ENCODE data around the gene CTR9.

Gene CTR9

DNA sequence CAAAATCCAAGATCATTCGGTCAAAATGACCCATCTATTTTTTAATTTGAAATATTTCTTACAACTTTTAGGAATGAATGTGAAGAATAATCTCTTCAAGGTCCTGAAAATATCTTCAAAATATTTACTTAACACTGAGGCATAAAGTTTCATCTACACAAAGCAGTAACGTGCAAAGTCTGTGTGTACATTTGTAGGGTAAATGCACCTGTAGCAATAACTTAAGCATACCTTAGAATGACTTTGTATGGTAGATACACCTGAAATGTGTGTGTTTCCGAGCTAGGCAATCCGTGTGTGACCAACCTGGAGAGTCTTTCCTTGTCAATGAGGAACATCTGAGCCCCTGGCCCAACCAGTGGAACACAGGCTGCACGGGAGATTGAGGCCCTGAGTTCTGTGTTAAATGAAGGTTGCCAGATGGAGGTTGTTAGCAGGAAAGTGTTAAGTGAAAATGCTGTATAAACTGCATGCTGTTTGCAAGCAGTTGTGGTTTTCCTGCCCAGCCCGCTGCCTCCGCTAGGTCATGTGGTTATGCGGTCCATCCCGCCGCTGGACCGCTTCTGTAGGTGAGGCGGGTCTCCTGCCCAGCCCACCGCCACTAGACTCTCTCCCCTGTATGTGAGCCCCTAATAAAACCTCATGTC, 7.6 kb upstream of the CTR9 start:
- no peak for DNase-seq

DNA sequence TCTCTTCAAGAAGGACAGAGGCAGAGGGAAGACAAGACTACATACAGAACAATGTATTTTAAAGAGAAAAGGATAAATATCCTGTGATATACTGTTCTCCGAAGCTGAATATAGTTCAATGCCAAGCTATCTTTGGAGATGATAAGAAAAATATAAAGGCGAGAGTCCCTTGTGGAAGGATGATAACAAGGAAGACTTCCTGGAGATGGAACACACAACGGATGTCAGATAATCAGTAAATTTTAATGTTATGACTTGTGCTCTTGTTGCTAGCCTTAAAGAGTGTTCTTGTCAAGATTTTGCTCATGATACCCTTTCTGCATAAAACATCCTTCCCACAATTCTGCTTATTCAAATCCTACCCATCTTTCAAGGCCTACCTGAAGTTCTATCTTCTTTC, 6.8 kb upstream of the CTR9 start:
- DNase-seq, result no peak

DNA sequence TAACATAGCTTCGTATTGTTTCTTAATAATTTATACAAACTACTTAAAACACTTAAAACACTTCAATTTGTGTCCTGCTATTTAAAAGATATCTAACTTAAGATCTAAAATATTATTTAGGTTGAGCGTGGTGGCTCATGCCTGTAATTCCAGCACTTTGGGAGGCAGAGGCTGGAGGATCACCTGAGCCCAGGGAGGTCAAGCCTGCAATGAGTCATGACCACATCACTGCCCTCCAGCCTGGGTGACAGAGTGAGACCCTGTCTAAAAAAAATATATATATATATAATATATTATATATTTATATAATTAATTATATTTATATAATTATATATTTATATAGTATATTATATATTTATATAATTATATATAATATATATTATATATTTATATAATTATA, 4.2 kb upstream of the CTR9 start:
- no peak for DNase-seq

DNA sequence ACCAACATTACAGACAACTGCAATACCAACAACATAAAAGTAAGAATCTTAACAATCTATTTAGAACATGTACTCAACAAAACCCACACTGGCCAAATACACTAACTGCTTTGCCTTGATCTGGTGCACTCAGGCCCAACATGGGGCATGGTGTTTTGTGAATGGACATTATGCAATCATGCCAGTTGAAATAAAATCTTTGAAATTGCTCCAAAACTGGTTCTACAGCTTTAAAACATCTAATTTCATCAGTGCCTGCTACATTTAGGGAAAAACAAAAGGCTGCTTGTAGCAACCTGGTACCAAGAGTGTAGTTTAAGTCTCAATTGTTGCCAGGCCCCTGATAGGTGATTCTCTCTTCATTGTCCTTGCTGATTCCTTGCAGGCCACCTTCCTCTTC, 3.3 kb upstream of the CTR9 start:
- no peak for DNase-seq

DNA sequence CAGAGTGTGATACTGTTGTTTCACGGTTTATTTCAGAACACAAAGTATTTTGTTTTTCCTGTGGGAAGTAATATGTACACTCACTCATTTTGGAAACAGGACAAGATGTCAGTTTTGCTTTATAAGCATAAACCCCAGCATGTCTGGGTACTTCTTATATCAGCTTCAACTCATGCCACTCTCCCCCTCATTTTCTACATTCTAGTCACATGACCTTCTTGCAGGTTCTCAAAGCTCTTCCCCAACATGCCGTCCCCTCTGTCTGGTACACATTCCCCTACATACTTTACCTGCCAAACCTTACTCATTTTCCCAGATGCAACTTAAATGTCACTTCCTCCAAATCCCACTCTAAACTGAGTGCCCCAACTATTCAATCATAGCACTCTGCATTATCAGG, 1.6 kb upstream of the CTR9 start:
- no peak for DNase-seq

DNA sequence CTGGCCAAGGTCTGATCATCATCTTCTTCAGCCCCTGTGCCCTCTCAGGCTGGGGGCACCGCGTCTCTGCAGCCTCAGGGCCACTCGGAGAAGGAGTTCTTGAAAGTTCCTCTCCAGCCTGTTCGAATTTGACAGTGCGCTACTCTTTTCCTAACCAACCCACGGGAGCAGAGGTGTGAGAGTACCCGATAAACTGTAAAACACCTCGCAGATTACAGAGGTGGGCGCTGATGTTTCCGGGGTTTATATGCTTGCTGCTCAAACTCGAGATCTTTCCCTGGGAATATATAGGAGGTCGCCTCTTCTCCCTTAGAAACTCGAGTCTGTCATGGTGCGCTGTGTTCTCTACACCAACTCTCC, 515 bp downstream of the CTR9 start:
- peak in 1 of 2 donors; percentile 27 for DNase-seq

DNA sequence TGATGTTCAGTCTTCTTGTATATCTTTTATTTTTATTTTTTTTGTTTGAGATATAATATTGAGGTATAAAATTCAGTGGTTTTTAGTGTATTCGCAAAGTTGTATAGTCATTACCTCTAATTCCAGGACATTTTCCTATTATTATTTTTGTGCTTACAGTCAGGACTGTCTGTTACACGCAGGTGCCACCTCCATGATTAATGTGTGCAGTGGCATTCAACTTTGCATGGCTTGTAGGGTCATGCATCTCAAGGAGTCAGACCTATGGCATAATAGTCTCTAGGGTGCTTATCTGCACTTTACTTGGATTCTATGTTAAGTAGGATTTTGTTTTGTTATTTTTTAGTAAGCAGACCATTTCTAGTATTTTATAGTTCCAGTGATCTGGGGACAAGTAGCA, 1.0 kb downstream of the CTR9 start:
- DNase-seq, result no peak

DNA sequence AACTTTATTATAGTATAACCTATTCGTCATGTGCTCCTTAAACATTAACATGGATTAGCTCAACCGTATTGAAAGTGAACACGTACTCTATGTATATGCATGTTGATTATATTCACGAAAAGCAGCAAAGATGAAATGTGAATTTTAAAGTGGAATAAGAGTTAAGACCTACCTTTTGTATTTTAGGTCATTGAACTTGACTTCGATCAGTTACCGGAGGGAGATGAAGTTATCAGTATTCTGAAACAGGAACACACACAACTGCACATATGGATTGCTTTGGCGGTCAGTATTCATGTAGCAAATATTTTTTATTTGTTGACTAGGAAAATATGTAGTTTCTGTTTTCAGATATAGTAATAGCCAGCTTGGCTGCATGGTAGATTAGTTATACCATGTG, 1.4 kb downstream of the CTR9 start:
- DNase-seq, result no peak

DNA sequence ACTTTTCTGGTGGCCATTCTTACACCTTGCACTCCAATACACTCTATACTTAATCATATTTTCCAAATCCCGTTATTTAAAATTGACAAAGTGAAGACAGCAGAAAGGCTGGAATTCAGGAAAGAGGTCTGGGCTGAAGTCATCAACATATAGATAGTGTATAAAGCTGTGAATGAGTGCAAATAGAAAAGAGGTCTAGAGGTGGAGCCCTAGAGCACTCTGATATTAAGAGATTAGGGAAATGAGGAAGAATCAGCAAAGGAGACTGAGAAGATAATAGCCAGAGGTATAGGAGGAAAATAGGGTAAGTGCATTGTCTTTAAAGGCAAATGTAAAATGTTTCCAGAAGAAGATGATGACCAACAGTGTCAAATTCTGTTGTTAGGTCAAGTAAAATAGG, 7.9 kb downstream of the CTR9 start:
- DNase-seq, result peak in 1 of 2 donors; percentile 36

DNA sequence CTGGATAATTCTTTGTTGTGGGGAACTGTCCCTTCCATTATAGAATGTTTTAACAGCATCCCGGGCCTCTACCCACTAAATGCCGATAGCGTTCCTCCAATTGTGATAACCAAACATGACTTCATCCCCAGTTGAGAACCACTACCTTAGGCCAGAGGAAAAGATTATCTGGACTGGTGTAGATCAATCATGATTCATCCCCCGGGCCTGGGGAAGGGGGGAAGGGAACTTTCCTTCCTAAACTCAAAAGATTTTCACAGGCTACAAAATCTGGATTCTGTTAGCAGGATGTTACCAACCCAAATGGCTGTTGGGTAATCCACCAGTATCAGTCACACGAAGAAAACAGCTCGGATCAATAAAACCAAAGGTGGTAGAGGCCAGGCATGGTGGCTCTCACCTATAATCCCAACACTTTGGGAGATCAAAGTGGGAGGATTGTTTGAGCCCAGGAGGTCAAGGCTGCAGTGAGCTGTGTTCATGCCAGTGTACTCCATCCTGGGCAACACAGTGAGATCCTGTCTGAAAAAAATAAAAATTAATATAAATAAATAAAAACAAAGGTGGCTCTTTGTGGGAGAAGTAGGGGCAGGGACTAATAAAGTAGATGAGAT, 10.1 kb downstream of the CTR9 start:
- DNase-seq, result no peak

DNA sequence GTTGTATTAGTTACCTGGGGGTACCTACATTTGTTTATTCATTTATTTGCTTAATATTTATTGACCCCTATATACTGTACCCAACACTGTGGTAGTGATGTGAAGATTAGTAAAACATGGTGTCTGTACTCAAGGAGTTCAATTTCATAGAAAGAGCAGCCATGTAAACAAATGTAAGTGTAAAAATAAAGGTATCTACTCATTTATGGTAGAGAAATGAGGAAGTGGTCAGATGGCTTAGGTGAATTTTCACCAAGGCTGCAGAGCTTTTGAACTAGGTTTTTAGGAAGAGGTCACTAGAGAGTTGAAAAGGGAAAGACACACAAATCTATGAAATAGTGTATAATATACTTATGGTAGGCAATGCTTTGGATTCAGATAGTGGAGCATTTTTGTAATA, 11.1 kb downstream of the CTR9 start:
- DNase-seq, result no peak

DNA sequence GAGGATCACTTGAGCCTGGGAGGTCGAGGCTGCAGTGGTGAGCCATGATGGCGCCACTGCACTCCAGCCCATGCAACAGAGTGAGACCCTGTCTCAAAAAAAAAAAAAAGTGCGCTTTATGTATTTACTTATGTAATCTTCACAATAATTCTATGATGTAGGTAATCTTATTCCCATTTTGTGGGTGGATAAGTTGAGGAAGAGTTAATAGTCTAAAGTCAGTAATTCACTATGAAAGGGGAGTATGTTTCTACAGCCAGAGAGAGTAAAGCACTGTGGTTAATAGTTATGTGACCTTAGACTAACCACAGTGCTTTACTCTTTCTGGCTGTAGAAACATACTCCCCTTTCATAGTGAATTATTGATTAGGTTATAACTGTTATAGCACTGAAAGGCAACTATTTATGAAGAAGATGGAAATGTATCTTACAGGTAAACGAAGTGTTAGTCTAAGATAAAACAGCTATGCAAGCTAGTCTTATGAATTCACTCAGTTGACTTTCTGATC, 11.9 kb downstream of the CTR9 start:
- no peak for DNase-seq

DNA sequence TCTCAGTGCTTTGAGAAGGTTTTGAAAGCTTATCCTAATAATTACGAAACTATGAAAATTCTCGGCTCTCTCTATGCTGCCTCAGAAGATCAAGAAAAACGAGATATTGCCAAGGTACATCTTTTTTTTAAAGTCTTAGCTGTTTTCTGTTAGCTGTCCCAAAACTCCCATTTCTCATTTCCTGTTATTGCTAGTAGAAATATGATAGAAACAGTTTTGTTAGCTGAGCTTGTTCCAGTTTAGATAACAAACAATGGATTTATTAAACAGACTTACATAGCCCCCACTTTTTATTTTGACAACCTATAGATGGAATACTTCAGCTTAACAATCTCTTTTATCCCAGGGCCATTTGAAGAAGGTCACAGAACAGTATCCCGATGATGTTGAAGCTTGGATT, 12.7 kb downstream of the CTR9 start:
- DNase-seq, result no peak

DNA sequence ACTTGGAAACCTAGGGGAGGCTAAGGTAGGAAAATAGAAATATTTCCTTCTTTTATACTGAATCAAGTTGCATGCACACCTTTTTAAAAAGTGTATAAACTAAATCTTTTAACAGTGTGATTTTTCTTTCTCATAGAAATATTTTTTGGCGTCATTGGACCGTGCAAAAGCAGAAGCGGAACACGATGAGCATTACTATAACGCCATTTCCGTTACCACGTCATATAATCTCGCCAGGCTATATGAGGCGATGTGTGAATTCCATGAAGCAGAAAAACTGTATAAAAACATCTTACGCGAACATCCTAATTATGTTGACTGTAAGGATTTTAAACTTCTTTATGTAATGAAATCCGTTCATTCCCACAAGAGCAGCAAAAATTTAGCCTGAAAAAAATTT, 13.4 kb downstream of the CTR9 start:
- no peak for DNase-seq

DNA sequence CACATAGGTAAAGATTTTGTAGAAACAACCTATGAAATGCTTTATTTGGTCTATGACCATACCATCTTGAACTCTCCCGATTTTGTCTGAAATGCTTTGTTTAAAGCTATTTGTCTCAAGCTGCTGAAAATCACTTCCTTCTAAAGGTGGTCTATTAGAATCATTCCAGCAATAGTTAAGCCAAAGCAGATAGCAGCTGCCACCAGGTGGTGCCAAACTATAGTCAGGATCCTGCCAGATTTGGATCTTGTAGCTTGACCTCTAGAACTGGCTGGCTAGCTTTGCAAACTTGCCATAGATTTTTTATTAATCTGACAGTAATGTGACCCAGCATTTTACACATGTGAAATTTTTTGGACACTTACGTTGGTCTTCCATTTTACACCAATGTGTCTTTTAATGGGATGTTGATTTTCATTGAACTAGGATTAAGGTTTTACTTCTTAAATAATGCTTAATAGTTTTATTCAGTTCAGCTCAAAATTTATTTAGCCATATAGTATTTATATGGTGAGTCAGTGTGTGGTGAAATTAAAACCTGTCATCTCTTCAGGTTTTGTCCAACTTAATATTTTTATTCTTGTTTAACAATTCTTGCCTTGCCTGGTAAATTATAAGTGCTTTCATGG, 19.7 kb downstream of the CTR9 start:
- DNase-seq, result no peak

DNA sequence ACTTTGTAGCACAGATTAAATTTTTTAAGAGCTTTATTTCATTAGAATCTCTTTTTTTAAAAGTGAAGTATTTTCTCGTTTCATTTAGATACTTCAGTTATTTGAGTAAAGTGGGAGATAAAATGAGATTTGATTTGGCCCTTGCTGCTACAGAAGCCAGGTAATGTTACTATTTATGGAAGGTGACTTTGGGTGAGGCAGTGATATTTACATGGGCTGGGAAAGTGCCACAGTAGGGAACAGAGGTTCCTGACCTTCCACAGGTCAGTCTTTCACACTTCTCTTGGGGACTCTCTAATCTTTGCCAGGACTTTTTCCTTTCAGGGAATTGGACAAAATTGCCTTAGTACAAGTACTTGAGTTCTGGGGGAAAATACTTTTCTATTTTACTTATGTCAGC, 20.4 kb downstream of the CTR9 start:
- DNase-seq, result no peak

DNA sequence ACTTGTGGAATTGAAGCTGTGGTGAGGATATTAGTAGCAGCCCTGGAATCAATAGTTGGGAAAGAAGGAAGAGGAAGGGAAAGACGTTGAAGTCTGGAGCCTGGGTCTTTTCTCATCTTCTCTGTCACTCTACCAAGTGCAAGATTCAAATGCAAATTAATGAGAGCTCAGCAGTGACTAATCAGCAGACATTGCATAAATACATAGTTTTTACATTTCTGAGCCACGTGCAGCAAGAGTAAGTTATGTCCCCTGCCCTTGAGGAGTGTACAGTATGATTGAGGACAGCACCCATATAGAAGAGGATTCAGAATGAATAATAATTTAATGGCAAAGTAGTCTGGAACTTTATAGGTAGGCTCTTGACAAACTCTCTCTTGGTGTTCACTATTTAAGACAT, 23.8 kb downstream of the CTR9 start:
- DNase-seq, result no peak

DNA sequence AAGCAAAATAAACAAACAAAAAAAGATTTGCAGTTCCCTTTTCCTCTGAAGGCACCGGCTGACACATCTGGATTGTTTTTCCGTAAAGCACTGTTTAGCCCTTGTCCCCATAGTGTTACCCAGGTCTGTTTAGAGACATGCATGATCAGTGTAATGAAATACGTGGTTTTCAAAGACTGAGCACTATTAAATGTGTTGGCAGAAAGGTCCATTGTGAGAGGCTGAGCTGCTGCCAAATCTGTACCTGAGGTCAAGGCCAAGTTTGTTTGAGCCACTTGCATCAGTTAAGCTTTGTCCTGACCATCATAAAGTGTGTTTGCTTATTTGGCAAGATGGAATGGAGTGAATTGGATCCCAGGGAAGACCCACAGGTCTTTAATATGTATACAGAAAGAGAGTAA, 26.3 kb downstream of the CTR9 start:
- DNase-seq, result peak in 1 of 2 donors; percentile 37

DNA sequence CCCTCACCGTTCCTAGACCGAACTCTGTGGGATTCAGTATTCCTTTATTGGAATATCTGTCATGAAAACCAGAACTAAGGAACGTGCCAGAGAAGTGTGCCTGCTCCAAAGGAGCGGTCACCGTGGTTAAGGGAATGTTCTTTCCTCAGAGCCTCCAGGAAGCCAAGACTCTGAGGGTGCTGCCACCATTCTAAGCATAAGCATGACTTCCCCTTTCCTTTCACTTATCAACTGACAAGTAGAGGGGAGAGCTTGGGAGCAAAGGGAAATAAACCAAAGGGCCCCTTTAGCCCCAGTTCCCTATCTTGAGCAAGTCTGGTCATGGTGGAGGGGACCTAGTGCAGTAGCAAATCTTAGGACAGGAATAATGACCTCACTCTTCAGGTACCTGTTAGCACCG, 26.8 kb downstream of the CTR9 start:
- DNase-seq, result peak in 1 of 2 donors; percentile 22

DNA sequence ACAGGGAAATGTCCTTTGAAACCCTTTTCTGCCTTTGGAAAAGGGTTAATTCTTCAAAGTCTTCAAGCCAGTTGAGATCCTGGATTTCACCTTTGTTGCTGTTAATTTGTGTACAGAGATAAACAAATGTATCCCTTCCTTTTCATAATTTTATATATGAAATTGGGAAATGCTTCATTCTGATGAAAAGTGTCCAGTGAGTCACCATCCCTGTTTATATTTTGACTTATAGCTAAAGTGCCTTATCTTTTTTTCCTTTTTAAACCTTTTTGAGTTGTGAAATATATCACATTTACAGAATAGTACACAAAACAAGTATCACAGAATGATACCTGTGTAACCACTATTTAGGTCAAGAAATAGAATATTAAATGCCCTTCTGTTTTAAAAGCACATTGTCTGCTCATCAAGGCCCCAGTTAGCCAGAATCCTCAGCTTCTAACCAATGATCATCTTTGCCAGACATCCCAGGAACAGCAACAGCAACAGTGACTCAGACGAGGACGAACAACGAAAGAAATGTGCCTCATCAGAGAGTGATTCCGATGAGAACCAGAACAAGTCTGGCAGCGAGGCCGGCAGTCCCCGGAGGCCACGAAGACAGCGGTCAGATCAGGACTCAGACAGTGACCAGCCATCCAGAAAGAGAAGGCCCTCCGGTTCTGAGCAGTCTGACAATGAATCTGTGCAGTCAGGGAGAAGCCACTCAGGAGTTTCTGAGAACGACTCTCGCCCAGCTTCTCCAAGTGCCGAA, 27.3 kb downstream of the CTR9 start:
- DNase-seq, result no peak

DNA sequence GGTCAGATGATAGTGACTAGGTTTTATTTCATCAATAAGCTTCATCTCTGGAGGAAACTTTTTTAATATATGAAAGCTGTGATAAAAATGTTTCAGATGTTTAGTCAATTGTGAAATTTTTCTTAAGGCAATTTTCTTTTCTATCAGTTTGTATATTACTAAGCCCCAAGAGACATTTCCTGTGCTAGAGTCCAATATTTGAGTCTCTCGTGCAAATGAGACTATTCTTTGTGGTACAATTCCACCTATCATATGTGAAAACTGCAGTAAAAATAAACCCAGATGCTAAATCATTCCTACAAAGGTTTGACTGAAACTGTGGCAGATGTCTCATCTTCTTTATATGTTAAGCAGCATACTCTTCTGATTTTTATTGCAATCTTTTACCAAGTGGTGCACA, 28.0 kb downstream of the CTR9 start:
- DNase-seq, result no peak

DNA sequence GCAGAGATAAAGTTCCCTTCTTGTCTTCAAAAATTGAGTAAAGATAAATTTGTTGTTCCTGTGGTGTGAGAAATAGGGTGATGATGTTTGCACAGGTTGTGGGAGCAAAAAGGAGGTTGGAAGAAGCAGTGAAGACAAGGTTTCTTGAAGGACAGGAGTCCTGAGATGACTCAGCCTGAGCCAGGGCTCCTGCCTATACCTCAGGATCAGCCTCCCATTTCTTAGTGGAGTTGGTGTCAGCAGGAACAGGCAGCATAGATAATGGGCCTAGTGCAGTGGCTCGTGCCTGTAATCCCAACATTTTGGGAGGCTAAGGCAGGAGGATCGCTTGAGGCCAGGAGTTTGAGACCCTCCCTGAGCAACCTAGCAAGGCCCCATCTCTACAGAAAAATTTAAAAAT, 29.0 kb downstream of the CTR9 start:
- DNase-seq, result no peak

DNA sequence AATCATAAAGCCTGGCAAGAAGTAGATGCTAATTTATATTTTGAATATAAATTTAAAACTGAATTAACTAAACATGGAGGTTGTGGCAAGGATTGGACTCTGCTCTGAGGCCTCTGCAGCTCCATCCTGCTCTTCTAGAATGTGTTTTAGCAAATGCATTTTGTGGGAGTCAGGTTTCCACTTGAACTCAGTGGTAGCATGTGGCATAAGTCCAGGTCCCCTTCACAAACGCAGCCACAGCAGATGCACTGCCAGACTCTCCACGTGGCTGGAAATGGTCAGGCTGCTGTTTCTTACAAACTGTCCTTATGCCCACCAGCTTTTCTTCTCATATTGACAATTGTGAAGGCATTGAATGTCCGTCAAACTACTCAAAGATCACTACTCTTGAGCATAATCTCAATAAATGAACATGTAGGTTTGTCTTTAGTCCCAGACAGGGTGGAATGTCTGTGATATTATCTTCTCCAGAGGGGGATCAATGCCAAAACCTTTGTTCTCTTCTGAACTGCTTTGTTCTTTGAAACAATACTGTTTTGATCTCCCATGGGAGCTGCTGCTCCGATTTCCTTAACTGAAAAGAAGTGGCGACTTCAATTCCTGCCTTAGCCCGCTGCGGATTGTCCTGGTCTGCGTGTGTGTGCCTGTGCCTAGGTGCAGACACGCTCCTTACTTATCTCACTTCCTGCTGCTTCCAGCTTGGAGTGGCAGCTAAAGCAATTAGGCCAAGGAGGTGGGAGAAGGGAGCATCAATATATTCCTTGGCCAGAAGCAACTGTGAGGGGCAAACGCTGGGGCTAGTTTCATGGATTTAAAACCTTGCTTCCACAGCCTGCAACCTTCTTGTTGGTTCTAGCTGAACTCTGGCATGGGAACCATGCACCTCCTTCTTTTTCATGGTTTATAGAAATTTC, 33.4 kb downstream of the CTR9 start:
- DNase-seq, result no peak
